NCI-H1048 (cell line): Measurements from ENCODE around the gene SLC8A2.

Experiments used
- DNase-seq: peaks from one replicate; lab custom pipeline; 2025; lab: John Stamatoyannopoulos, UW

The SLC8A2 gene

DNA sequence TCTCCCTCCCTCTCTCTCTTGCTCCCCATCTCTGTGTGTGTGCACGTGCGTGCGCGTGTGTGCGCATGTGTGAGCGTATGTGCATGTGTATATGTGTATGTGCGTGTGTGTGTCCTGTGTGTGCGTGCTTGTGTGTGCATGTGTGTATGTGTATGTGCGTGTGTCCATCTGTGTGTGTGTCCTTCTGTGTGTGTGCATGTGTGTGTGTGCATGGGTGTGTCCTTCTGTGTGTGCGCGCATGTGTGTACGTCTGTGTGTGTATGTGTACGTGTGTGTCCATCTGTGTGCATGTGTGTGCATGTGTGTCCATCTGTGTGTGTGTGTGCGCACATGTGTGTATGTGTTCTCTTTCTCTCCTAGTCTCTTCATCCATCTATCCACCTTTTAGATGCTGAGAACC is 12.2 kb downstream of the SLC8A2 start:
- DNase-seq: no peak

DNA sequence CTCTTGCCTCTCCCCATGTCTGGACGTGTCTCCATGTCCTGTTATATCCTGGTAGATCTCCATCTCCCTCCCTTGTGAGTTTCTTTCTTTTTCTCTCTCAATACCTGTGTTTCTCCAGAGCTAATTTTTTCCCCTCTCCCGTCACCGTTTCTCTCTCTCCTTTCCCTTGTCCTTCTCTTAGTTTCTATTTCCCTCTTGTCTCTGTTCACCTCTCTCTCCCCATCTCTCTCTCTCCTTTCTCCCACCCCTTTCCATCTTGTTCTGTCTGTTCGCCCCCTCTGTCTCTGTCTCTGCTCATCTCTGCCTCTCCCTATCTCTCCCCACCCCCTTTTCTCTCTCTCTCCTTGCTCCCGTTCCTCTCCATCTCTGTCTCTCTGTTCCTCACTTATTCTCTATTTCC is 13.0 kb downstream of the SLC8A2 start:
- DNase-seq: no peak

DNA sequence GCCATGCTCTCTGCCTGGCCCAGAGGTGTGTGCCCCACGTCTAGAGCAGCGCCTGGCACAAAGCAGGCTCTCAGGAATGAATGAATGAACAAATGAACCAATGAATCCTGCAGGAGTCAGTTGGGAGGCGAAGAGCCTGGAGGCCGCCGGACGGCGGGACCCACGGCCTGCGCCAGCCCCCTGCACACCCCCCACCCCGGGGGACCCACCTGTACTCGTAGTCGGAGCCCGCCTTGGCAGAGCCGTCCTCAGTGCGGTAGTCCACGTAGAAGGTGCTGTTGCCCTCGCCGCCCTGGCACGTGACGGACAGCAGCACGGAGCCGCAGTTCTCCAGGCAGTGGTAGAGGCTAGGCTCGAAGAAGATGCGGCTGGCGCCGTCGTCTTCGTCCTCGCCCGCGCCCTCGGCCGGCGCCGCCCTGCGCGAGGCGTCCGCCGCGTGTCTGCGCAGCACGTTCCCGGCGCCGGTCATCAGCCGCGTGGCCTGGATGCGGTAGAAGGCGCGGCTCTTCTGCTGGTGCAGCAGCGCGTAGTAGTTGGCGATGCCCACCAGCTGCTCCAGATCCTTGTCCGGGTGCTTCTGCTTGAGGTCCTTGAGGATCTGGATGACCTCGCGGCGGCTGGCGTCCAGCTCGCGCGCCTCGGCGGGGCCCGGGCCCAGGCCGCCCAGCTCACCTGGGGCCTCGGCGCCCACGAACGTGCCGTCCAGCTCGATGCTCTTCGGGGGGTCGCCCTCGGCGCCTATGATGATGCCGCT is 14.8 kb downstream of the SLC8A2 start:
- DNase-seq: no peak

DNA sequence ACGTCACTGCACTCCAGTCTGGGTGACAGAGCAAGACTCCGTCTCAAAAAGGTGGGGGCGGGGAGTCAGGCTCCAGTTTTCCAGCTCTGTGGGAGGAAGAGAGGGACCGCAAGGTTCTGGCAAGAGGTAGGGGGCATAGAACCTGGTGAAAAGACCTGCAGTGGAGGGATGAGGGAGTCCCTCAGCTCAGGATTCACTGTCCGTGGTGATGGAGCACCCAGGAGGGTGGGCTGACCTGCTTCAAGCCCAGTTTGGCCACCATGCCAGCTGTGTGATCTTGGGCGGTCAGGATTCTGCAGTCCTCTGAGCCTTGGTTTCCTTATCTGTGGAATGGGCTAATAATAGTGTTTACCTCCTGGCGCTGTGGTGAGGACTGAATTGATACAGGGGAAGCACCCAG is 21.2 kb downstream of the SLC8A2 start:
- DNase-seq: no peak

DNA sequence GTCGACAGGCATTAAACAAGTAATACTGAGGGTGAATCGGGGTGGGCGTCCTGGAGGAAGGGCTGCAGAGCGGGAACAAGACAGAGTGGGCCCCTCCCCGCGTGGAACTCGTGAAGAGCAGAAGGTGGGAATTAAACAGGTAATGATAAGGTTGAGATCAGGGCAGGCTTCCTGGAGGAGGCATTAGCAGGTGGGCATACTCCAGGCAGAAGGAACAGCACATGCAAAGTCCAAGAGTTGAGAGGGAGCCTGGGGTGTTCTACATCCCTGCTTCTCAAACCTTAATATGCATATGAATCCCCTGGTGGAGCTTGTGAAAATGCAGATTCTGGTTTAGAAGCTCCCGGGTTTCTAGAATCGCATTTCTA is 23.3 kb downstream of the SLC8A2 start:
- DNase-seq: no peak

DNA sequence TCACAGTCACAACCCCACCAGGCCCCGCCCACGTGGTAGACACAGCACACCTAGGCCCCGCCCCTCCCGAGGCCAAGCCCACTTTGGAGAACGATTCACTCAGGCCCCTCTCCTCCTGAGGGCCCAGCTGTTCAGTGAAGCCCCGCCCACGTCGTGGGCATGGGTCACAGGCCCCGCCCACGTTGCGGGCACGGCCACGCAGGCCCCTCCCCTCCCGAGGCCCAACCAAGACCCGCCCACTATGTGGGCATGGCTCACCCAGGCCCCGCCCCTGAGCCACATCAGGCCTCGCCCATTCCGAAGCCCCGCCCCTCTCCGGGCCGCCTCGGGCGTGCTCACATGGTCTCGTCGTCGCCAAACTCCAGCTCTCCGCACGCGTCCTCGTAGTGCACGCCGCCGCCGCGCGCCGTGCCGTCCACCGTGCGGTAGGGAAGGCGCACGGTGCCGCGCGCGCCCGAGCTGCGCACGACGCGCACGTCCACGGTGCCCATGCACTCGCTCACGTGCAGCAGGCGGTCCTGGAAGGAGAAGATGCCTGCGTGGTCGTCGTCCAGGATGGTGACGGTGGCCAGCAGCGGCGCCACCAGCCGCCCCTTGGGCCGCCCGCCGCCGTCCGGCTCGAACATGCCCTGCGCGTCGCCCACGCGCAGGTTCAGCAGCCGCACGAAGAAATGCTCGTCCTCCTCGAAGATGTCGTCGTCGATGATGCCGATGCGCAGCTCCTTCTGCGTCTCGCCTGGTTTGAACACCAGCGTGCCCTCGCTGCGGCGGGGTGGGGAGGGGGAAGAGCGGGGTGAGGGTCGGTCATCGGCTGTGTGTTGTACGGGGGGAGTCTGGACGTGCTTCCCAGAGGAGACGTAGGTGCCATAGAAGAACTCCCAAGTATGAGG is 24.0 kb downstream of the SLC8A2 start:
- no peak for DNase-seq

DNA sequence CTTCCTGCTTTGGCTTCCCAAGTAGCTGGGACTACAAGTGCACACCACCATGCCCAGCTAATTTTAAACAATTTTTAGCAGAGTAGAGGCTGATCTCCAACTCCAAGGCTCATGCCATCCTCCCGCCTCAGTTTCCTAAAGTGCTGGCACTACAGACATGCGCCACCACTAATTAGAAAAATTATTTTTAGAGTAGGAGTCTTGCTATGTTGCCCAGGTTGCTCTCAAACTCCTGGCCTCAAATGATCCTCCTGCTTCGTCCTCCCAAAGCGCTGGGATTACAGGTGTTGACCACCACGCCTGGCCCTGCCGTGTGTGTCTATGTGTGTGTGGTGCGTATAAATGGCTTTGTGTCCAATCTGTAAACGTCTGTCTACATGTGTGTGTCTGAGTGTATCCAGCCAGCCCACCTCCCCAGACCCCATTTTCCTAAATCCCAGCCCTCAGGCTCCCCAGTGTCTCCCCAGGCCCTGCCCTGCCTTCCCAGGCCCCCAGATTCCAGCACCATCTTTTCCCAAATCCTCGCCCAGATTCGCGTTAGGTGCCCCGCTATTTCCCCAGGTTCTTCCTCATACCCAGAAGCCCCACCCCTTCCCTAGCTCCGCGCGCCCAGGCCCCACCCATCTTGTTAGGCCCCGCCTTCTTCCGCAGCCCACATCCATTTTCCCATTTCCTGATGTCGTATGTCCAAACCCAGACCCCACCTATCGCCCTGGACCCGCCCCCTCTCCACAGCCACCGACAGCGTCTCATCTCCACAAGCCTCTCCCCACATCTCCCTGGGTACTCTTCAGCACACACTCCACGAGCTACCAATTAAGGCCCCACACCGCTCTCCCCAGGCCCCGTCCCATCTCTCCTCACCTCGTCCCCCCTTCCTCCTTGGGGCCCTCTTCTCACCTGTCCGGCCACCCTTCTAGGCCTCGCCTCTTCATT is 24.9 kb downstream of the SLC8A2 start:
- DNase-seq: no peak

DNA sequence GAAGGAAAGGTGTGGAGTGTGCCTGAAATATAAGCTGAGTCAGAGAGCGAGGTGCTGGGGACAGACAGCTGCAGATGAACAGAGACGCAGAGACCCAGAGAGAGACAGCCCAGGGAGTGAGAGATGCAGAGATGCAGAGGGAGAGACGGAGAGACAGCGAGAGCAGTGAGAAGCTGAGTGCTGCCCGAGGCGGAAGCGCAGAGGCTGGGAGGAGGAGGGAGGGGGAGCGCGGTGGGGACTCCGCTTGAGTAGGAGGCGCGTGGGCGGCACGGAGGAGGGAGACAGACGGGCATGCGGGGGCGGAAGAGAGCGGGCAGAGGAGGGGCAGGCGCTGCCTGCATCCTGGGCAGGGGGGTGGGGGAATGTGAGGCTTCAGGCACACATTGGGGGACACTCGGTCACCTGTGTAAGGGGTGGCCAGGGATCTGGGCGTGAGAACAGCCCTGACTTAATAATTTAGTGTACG is 25.7 kb downstream of the SLC8A2 start:
- DNase-seq: no peak

DNA sequence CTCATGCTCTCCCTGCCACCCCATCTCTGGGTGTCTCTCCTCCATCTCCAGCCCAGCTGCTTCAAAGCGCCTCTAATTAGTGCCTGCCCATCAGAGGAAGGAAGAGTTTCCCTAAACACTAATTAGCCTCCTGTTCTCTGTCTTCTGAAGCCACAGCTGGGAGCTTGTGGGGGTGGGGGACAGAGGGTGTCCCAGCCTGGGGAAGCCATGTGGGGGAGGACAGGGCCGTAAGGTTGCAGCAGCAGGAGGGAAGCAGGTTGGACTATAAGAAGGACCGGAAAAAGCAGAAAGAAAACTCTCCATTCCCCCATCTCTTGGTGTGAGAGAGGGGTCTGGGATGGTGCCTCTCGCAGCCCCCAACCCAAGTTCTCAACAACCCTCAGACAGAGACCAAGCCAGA is 26.2 kb downstream of the SLC8A2 start:
- DNase-seq: no peak

DNA sequence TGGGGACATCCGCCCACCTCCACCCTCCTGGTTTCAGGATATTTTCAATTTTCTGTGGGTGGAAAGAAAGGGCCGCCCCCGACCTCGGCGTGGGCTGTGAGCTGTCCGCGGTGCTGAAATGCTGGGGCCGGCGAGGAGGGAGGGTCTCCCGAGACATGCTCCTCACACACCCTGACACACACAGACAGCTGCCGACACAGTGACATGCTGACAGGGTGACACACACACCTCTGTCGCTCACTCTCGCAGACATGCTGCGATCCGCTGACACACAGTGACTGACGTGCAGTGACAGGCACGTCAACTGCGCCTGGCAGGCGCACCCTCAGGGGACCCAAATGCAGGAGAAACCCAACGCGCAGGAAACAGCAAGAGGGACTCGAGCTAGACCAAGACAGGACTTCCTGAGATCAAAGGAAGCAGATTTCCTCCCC is 27.3 kb downstream of the SLC8A2 start:
- DNase-seq: no peak

DNA sequence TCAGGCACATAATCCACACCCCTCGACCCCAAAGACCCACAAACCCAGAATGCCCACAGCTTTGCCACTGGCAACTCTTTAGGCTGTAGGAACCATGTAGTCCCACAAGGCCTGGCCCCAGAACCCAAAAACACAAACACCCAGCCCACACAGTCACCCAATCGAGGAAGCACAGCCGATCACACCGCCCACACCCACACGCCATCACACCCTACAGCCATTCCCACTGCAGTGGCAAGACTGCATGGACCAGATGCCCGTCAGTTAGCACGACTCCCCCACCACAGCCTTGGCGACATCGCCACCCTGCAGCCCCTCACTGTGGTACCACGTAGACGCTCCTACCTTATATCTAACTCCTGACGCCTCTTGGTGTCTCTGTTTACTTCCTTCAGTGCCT is 28.4 kb downstream of the SLC8A2 start:
- no peak for DNase-seq

DNA sequence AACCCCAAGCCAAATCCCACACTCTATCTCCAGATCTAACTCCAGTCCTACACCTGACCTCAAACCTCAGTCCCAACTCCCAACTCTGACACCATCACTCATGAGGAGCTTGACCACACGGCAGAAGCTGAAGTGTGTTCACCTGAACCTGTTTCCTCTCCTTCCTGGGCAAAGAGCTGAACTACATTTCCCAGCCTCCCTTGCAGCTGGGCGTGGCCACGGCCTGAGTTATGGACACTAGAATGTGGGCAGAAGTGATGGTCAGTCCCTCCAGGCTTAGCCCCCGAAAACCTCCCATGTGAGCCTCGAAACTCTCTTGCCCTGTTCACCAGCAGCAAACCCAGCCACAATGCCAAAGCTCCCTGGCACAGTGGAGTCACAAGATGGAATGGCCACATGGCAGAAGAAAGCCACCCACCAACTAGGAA is 32.9 kb downstream of the SLC8A2 start:
- DNase-seq: no peak

DNA sequence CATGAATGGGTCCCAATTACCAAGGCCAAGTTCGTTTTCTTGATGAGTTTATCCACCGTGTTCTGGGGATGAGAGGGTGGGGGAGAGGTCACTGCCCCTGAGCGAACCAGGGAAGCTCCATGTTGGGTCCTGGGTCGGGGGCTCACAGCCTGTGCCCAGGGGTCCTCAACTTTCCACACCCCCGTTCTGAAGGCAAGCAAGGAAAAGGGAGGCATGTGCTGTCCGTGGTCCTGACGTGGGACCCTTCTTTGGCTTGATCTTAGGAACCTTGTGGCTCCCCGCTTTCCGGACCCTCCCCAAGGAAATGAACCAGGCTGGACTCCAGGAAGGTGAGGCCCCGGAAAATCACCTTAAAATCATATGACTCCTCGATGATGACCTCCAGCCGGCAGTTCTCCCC is 34.2 kb downstream of the SLC8A2 start:
- no peak for DNase-seq

DNA sequence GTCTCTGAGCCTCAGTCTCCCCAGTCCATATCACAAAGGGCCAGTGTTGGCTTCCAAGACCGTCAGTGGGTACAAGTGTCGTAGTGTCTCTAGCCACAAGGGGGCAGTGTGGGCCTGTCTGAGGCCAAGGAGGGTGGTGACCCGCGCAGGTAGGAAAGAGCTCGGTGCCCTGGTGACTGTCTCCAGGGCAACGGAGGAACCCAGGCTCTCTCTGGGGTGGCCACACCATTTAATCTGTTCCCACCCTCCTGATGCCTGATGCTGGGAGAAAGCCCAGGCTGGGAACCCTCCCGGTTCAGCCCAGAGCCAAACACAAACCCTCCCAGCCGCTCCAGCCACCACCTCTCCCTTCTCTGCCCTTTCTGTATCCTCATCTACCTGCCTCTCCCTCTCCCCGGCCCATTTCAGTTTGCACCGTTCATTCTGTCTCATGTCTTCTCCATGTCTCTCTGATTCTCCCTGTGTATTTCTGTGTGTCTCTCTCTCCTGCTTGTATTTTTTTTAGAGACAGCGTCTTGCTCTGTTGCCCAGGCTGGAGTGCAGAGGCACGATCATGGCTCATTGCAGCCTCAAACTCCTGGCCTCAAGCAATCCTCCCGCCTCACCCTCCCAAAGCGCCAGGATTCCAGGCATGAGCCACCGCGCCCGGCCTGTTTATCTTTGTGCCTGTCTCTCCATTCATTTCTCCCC is 34.8 kb downstream of the SLC8A2 start:
- DNase-seq: peak; percentile 32

DNA sequence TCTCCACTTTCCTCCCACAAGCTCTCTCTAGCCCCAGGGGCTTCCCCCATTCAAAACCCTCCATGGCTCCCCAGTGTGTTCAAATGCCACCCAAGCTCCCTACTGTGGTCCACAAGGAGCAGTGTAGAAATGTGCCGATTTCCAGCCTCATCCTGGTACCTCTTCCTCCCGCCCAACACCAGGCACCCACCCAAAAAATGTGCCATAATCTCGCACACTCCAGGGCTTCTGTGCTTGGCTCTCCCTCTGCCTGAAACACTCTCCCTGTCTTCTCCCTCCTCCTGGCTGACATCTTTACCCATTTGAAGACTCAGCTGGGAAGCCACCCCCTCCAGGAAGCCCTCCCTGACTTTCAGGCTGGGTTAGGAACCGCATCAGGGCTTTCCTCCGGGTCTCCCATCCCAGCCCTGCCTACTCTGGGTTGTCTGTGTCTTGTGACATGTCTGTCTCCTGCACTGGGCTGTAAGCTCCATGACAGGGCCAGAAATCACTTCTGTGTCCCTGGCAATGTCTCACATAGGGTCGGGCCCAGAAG is 35.7 kb downstream of the SLC8A2 start:
- DNase-seq: no peak

DNA sequence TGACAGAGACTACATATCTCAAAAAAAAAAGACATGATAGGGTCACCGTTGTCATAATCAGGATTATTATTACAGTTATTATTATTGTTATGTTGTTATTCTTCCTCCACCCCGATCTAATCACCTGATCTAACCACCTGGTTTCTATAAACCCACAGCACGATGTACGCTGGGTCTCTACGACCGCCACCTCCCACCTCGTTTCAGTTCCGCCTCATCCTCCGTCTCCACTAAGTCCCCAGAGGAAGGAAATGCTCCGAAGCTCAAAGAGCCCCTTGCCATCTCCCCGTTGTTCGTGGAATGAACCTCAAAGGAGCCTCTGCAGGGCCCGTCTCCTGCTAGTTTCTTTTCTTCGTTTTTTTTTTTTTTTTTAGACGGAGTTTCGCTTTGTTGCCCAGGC is 36.5 kb downstream of the SLC8A2 start:
- no peak for DNase-seq

DNA sequence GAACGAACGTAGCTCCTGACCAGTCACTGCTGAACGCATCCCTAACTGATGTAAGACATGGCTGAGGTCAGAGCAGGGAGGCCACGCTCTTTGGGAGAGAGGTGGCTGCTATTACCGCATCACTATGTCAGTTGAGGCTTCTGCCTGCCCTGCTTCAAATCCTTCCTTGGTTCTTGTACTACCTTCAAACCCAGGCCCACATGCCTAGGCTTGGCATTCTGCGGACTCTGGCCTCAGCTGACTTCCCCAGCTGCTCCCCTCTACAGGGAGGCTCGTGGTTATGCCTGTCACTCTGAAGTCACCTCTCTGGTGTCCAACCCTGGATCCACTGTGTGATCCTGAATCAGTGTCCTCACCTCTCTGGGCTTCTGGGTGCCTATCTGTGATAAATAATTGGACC is 37.6 kb downstream of the SLC8A2 start:
- DNase-seq: no peak

DNA sequence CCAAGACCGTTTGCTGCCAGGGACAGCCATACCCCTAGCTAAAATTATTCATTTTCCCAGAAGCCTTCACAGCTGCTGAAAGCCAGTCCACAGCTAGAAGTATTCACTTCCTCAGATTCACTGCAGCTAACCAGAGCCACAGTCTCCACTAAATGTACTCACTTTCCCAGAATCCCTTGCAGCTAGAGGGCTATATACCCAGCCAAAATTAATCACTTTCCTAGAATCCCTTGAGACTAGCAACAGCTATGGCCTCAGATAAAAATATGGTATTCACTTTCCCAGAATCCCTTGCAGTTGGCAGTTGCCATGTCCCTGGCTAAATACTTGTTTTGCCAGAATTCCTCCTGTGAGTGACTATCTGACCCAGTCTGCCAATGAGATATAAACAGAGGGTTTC is 38.6 kb downstream of the SLC8A2 start:
- no peak for DNase-seq

DNA sequence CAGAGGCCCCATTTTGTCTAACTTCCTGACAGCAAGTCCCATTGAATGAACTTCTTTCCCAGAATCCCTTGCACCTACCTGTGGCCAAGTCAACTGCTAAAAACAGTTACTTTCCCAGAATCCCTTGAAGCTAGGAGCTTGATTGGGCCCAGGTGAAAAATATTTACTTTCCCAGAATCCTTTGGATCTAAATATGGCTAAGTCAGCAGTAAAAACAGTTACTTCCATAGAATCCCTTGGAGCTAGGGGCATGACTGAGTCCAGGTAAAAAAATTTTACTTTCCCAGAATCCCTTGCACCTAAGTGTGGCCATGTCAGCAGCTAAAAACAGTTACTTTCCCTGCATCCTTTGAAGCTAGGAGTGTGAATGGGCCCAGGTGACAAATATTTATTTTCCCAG is 39.2 kb downstream of the SLC8A2 start:
- no peak for DNase-seq

DNA sequence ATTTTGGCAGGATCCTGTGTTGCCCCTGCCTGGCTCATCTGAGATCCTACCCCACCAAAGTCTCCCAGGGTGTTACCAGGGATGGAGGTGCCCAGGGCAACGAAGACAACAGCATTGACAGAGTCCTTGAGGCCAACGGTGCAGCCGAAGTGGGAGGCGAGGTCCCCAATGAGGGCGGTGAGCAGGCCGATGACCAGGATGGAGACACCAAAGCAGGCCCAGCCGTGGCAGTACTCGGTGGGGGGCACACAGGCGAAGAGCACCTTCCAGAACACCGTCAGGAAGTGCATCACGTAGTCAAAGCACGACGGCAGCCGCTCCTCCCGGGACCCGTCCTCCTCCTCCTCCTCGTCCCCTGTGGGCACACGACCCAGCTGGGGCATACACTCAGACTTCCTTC is 39.6 kb downstream of the SLC8A2 start:
- DNase-seq: no peak

DNA sequence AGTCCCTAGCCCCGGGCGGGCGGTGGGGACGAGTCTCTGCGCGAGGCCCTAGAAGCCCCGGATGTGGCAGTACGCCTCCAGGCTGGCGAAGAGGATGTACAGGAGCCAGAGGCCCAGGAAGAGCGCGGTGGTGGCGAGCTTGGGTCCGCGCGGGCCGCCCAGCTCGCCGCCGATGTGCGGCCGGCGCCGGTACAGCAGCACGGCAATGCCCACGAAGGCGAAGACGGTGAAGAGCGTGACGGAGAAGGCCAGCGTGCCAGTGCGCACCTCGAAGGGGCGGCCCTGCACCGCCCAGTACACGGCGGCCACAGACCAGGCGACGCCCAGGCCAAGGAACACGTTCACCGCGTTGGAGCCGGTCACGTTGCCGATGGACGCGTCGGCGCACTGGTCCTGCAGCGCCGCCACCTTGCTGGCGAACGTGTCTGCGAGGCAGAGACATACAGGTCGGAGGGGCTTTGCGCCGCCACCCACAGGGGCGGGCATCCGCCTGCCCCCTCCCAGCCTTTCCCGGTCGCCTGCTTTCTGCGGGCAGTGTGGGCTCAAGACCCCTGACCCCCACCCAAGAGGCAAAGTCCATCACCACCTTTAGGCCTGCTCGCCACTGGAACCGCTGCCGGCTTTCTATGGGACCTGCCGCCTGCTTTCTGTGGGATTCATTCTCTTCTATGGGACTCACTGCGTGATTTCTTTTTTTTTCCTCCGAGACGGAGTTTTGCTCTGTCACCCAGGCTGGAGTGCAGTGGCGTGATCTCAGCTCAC is 41.5 kb downstream of the SLC8A2 start:
- no peak for DNase-seq
